GM12892 (cell line): ENCODE measurements around the gene CD40.

ENCODE experiments used
- POLR2A ChIP-seq: IDR thresholded peaks from 2 replicates; pipeline ENCODE4 v1.6.1; 2011; ENCODE audit warnings: low read depth, low read length, control low read depth
- POLR2AphosphoS5 ChIP-seq: IDR thresholded peaks from 2 replicates; pipeline ENCODE4 v1.6.1; 2011; ENCODE audit warnings: low read depth, low read length, control low read depth

DNA sequence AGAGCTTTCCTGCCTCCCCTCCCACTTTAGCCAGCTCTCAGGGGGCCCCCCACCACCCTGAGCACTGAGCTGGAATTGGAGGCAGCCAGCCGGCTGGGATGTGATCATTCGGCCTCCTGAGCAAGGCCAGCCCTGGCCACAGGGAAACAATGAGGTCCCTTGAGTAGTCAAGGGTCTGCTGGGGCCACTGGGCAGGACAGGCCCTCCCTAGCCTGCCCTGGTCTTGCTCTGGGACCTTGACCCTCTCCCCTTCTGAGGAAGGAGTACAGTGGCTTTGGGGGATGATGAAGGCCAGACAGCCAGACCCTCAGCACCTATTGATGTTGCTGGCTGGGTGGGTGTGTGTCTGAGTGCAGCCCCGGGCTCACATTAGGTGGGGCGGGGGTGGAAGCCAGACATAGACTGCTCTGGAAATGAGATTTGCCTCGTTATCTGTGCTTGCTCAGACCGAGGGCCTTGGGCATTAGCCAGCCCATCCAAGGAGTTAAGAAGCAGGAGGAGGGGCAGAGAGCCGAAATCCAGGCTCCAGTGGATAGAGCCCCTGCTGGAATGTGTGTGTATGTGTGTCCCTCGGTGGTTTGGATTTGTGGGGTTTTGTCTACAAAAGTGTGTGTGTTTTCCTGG, 21.3 kb downstream of the CD40 start:
- TF ChIP-seq POLR2A: no peak
- TF ChIP-seq POLR2AphosphoS5: no peak
